HCT116 (cell line): Measurements from ENCODE around the gene DPP6. TPM values are rescaled to one million over a fixed set of nuclear protein-coding genes. Genes with fewer than 3 reads are reported as not detected.

Experiments used
- ATAC-seq: fragments of 200-7000 bp; cut with Tn5 transposase; 2 replicates; pipeline ENCODE4 v1.9.1; 2020; ENCODE audit warnings: mild to moderate bottlenecking, moderate library complexity
- BruUV-seq: library from RNA; stranded (reverse); fragments of 400-500 nt; replicated peaks from 2 replicates; lab custom pipeline; 2021; lab: Mats Ljungman, UMichigan
- CTCF ChIA-PET: fragments of 300-600 bp; sonication (Branson Sonifier 250); formaldehyde crosslinking; loops from one replicate; lab custom pipeline; 2021; ENCODE audit warnings: antibody characterized with exemption; lab: Charles Lee
- POLR2A ChIA-PET: fragments of 300-600, 350-600 bp; sonication (Branson Sonifier 250); formaldehyde crosslinking; loops from one replicate; lab custom pipeline; 2021; ENCODE audit warnings: antibody characterized with exemption; lab: Charles Lee
- RAD21 ChIA-PET, 2 experiments: fragments of 300-600 bp; sonication (Branson Sonifier 250); formaldehyde crosslinking; loops; one replicate each; lab custom pipeline; 2023; ENCODE audit warnings: low total read pairs in 2 of 2; ENCODE audit not compliant: uncharacterized antibody in 2 of 2, unreplicated experiment in 2 of 2, low non-redundant PET in 1 of 2; lab: Charles Lee
- DNase-seq: peaks from one replicate; pipeline ENCODE4 v3.0.0-alpha.2; 2010; ENCODE audit warnings: low read depth, low spot score
- H2AFZ ChIP-seq: fragments of 200-600 bp; shearing (Covaris generic), sonication (generic); 2 replicates; pipeline ENCODE4 v1.6.1; 2017; ENCODE audit warnings: low read depth, mixed run types, mixed read lengths, antibody characterized with exemption, low read length; ENCODE audit not compliant: poor library complexity, severe bottlenecking
- H3K27ac ChIP-seq: 2 replicates; pipeline ENCODE4 v1.5.1; 2012; ENCODE audit warnings: low read depth, low read length
- H3K27me3 ChIP-seq: fragments of 200-600 bp; sonication (generic); 2 replicates; pipeline ENCODE4 v1.6.1; 2016; ENCODE audit warnings: mixed run types, low read length, mixed read lengths; ENCODE audit not compliant: insufficient read depth
- H3K36me3 ChIP-seq, 2 experiments: fragments of 200-500 bp in 1 of 2; fragments of 200-600 bp in 1 of 2; sonication (Bioruptor generic) in 1 of 2; sonication (generic) in 1 of 2; 2 replicates each; pipeline versions ENCODE4 v1.5.1 to v1.6.1; 2014 to 2016; ENCODE audit warnings: low read length in 2 of 2, inconsistent platforms in 1 of 2, mixed read lengths in 1 of 2, mixed run types in 1 of 2; ENCODE audit not compliant: insufficient read depth in 2 of 2, control insufficient read depth in 1 of 2
- H3K4me1 ChIP-seq, 2 experiments: fragments of 200-600 bp in 1 of 2; sonication (generic) in 1 of 2; 2 replicates each; pipeline versions ENCODE4 v1.5.1 to v1.6.1; 2012 to 2017; ENCODE audit warnings: low read length in 2 of 2, inconsistent platforms in 1 of 2, mild to moderate bottlenecking in 1 of 2, mixed read lengths in 1 of 2, mixed run types in 1 of 2, moderate library complexity in 1 of 2; ENCODE audit not compliant: insufficient read depth in 2 of 2, control insufficient read depth in 1 of 2
- H3K4me2 ChIP-seq: fragments of 200-600 bp; sonication (generic); 2 replicates; pipeline ENCODE4 v1.6.1; 2017; ENCODE audit warnings: mixed run types, low read length, mixed read lengths
- H3K4me3 ChIP-seq, 2 experiments: fragments of 200-600 bp in 1 of 2; sonication (generic) in 1 of 2; replicated peaks in 1 of 2; 2 replicates each; pipeline ENCODE4 v1.5.1; 2011 to 2016; ENCODE audit warnings: low read length in 2 of 2, control low read depth in 1 of 2, low read depth in 1 of 2, mild to moderate bottlenecking in 1 of 2, mixed read lengths in 1 of 2, mixed run types in 1 of 2
- H3K79me2 ChIP-seq: fragments of 200-600 bp; sonication (generic); 2 replicates; pipeline ENCODE4 v1.6.1; 2017; ENCODE audit warnings: mild to moderate bottlenecking, mixed run types, low read length, moderate library complexity, mixed read lengths; ENCODE audit not compliant: insufficient read depth
- H3K9ac ChIP-seq: fragments of 200-600 bp; sonication (generic); 2 replicates; pipeline ENCODE4 v1.6.1; 2016; ENCODE audit warnings: low read length, mixed read lengths
- H3K9me2 ChIP-seq: fragments of 200-600 bp; sonication (generic), shearing (Covaris generic); 2 replicates; pipeline ENCODE4 v1.6.1; 2017; ENCODE audit warnings: mixed run types, mild to moderate bottlenecking, moderate library complexity; ENCODE audit not compliant: insufficient read depth
- H3K9me3 ChIP-seq, 2 experiments: fragments of 200-500 bp in 1 of 2; fragments of 200-600 bp in 1 of 2; sonication (Bioruptor generic) in 1 of 2; sonication (generic) in 1 of 2; 2 replicates each; pipeline ENCODE4 v1.6.1; 2014 to 2017; ENCODE audit warnings: low read length in 2 of 2, mixed read lengths in 2 of 2, inconsistent platforms in 1 of 2, low read depth in 1 of 2, mild to moderate bottlenecking in 1 of 2, mixed run types in 1 of 2, moderate library complexity in 1 of 2; ENCODE audit not compliant: control insufficient read depth in 1 of 2, insufficient read depth in 1 of 2
- H4K20me1 ChIP-seq: fragments of 200-600 bp; sonication (generic), shearing (Covaris generic); 2 replicates; pipeline ENCODE4 v1.6.1; 2017; ENCODE audit warnings: mixed run types, mild to moderate bottlenecking, moderate library complexity; ENCODE audit not compliant: insufficient read depth
- ATF3 ChIP-seq: IDR thresholded peaks from 2 replicates; pipeline ENCODE4 v1.6.1; 2012
- CBX3 ChIP-seq: IDR thresholded peaks from 2 replicates; pipeline ENCODE4 v1.6.1; 2012; ENCODE audit warnings: low read depth
- CEBPB ChIP-seq: IDR thresholded peaks from 2 replicates; pipeline ENCODE4 v1.6.1; 2012; ENCODE audit warnings: low read depth
- EGR1 ChIP-seq: IDR thresholded peaks from 2 replicates; pipeline ENCODE4 v1.6.1; 2012; ENCODE audit warnings: low read depth
- EZH2phosphoT487 ChIP-seq: fragments of 200-600 bp; IDR thresholded peaks from 2 replicates; pipeline ENCODE4 v1.6.1; 2018; ENCODE audit warnings: antibody characterized with exemption, borderline replicate concordance
- FOSL1 ChIP-seq: IDR thresholded peaks from 2 replicates; pipeline ENCODE4 v1.6.1; 2012; ENCODE audit warnings: low read depth
- JUND ChIP-seq: IDR thresholded peaks from 2 replicates; pipeline ENCODE4 v1.6.1; 2012
- RAD21 ChIP-seq: IDR thresholded peaks from 2 replicates; pipeline ENCODE4 v1.6.1; 2012; ENCODE audit warnings: low read depth, mild to moderate bottlenecking
- REST ChIP-seq: IDR thresholded peaks from 2 replicates; pipeline ENCODE4 v1.6.1; 2012; ENCODE audit warnings: low read depth
- SP1 ChIP-seq: IDR thresholded peaks from 2 replicates; pipeline ENCODE4 v1.6.1; 2012; ENCODE audit warnings: low read depth
- SRF ChIP-seq: IDR thresholded peaks from 2 replicates; pipeline ENCODE4 v1.6.1; 2012; ENCODE audit warnings: low read depth
- YY1 ChIP-seq: IDR thresholded peaks from 2 replicates; pipeline ENCODE4 v1.6.1; 2011; ENCODE audit warnings: low read length, low read depth, moderate library complexity, mild to moderate bottlenecking; ENCODE audit not compliant: insufficient replicate concordance; ENCODE audit errors: extremely low read depth
- ZFX ChIP-seq: fragments of 450-650 bp; IDR thresholded peaks from 2 replicates; pipeline ENCODE4 v1.6.1; 2017
- intact Hi-C: fragments of 100-400 bp; cut with micrococcal nuclease; formaldehyde crosslinking; loops from 2 replicates; pipeline ENCODE4 v1.10.0; 2022
- total RNA-seq: library from RNA; stranded (reverse); gene quantifications from one replicate; pipeline ENCODE4 v1.2.1, GENCODE V29; 2021; ENCODE audit not compliant: unreplicated experiment
- TF ChIP-seq, protein P1 (sequence below), 3 experiments: fragments of 200-600 bp in 1 of 3; sonication (generic) in 1 of 3; IDR thresholded peaks in 2 of 3; conservative IDR thresholded peaks in 1 of 3; 2 replicates each; pipeline ENCODE4 v1.5.1; 2012 to 2017; ENCODE audit warnings: low read depth in 2 of 3, low read length in 2 of 3, antibody characterized with exemption in 1 of 3, borderline replicate concordance in 1 of 3, control low read depth in 1 of 3, mild to moderate bottlenecking in 1 of 3, mixed read lengths in 1 of 3, mixed run types in 1 of 3, moderate library complexity in 1 of 3; ENCODE audit not compliant: insufficient read depth in 1 of 3
- TF ChIP-seq, protein P2 (sequence below): IDR thresholded peaks from 2 replicates; pipeline ENCODE4 v1.6.1; 2012

DPP6 gene
- total RNA-seq, 1 experiment from 2014 or later: not detected

DNA sequence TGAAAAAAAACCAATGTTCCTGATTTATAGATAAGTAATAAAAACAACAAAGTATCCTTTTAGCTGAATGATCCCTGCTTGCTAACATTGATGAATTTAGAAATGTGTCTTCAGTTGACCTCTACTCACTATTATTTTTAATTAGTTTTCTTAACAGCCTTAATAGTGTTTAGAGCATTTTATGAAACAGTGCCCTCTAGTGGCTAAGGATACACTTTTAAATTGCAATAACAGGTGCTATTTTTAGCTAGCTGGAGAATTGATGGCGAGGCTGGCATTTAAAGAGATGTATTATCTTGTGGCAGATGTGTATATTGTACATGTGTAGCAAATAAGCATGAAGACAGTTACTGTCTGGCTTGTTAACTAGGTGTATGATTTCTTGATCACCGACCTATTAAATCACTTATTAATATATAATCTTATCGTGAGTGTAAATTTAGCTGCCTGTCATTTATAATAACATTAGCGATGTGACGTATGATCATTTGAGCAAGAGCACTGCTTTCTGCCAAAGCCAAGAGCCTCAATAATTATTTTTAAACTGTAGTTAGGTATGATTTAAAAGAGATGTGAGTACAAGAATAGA is 451.9 kb downstream of the DPP6 start:
- ChIA-PET CTCF (interaction anchor here (1.0 kb wide), 2 partner anchors 1311 to 1413 kb away, joined by 3 to 7 read pairs; no protein-coding TSS in a partner anchor), POLR2A (no interaction called here), RAD21 (no interaction called here)
- H2AFZ ChIP-seq: no peak overlapping the region
- TF ChIP-seq YY1: no peak
- peak; percentile 49 for TF ChIP-seq RAD21
- TF ChIP-seq, protein P1, sequence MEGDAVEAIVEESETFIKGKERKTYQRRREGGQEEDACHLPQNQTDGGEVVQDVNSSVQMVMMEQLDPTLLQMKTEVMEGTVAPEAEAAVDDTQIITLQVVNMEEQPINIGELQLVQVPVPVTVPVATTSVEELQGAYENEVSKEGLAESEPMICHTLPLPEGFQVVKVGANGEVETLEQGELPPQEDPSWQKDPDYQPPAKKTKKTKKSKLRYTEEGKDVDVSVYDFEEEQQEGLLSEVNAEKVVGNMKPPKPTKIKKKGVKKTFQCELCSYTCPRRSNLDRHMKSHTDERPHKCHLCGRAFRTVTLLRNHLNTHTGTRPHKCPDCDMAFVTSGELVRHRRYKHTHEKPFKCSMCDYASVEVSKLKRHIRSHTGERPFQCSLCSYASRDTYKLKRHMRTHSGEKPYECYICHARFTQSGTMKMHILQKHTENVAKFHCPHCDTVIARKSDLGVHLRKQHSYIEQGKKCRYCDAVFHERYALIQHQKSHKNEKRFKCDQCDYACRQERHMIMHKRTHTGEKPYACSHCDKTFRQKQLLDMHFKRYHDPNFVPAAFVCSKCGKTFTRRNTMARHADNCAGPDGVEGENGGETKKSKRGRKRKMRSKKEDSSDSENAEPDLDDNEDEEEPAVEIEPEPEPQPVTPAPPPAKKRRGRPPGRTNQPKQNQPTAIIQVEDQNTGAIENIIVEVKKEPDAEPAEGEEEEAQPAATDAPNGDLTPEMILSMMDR (IDR thresholded peaks at IDR 0.05 in 2 of 3, conservative IDR thresholded peaks at IDR 0.05 in 1 of 3; ENCODE audit: borderline replicate concordance in 1 of 3, insufficient read depth in 1 of 3, low read depth in 2 of 3, low read length in 2 of 3): peak; percentile 25 to 70 (median 29); a peak in 4 of 6 replicates
- no peak overlapping the region for H3K27ac ChIP-seq
- H3K4me1 ChIP-seq: no peaks in the 10 kb centered on the region
- no peak overlapping the region for H3K4me2 ChIP-seq
- no peaks in the 10 kb centered on the region for H3K79me2 ChIP-seq
- no peaks in the 10 kb centered on the region for H3K9me2 ChIP-seq
- no peak overlapping the region for H3K4me3 ChIP-seq
- H3K9me3 ChIP-seq: peaks cover 0 to 3% of the 10 kb centered on the region in 2 experiments; a peak in 2 of 4 replicates
- H3K27me3 ChIP-seq: no peaks in the 10 kb centered on the region
- DNase-seq (peak; percentile 22), ATAC-seq (no peak)
- intact Hi-C loops: loop anchor here (10.0 kb wide), 1 partner anchor 1609 kb away; no protein-coding TSS in a partner anchor
- H3K36me3 ChIP-seq: no peaks in the 10 kb centered on the region
- no peaks in the 10 kb centered on the region for H4K20me1 ChIP-seq
- no TSS peak for BruUV-seq
- H3K9ac ChIP-seq: no peak overlapping the region

DNA sequence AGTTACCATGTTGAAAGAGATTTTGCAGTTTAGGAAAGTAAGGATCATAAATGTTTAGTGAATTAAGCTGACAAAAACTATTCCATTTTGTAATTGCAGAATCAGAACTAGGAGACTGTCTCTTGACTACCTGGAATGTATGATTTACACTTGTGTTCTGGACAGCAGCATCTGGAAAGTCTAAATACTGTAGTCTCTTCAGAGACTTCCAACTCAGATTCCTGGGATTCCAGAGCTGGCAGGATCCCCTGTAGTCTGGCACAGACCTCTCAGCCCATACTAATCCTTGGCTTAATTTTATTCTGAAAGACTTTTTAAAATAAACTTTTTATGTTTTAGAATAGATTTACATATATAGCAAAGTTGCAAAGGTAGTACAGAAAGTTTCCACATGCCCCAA is 452.7 kb downstream of the DPP6 start:
- intact Hi-C loops: loop anchor here (10.0 kb wide), 1 partner anchor 1610 kb away; no protein-coding TSS in a partner anchor
- Histone ChIP-seq H3K27me3 (no peaks in the 10 kb centered on the region), H3K4me3 (no peak overlapping the region), H3K27ac (no peak overlapping the region), H3K9ac (no peak overlapping the region), H3K9me3 (peaks cover 0 to 3% of the 10 kb centered on the region in 2 experiments; a peak in 2 of 4 replicates), H3K4me2 (no peak overlapping the region), H4K20me1 (no peaks in the 10 kb centered on the region), H2AFZ (no peak overlapping the region), H3K9me2 (no peaks in the 10 kb centered on the region), H3K4me1 (no peaks in the 10 kb centered on the region), H3K79me2 (no peaks in the 10 kb centered on the region), H3K36me3 (no peaks in the 10 kb centered on the region)
- ATAC-seq (no peak), DNase-seq (no peak)
- RAD21 ChIA-PET: no interaction called here
- BruUV-seq: no TSS peak
- POLR2A ChIA-PET: no interaction called here
- CTCF ChIA-PET: no interaction called here
- TF ChIP-seq ZFX: no peak
- TF ChIP-seq ATF3: no peak
- no peak for TF ChIP-seq JUND
- TF ChIP-seq EZH2phosphoT487: no peak
- no peak for TF ChIP-seq SP1
- no peak for TF ChIP-seq YY1
- no peak for TF ChIP-seq SRF
- TF ChIP-seq RAD21: no peak
- TF ChIP-seq, protein P2, sequence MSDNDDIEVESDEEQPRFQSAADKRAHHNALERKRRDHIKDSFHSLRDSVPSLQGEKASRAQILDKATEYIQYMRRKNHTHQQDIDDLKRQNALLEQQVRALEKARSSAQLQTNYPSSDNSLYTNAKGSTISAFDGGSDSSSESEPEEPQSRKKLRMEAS: no peak
- no peak for TF ChIP-seq FOSL1
- TF ChIP-seq EGR1: no peak
- no peak for TF ChIP-seq CBX3
- TF ChIP-seq CEBPB: no peak
- no peak for TF ChIP-seq REST
